D721Med (cell line): ENCODE results near the gene ETV2.

Experiments
- DNase-seq: peaks from one replicate; pipeline ENCODE4 v3.0.0; 2011; ENCODE audit warnings: low spot score; ENCODE audit not compliant: insufficient read length
- FAIRE-seq: peaks from 2 replicates; lab custom pipeline; 2011; peaks lifted over from hg19 to GRCh38; lab: Jason Lieb, UNC
- CTCF ChIP-seq: IDR thresholded peaks from 2 replicates; pipeline ENCODE4 v1.5.1; 2012; ENCODE audit warnings: mild to moderate bottlenecking, control low read depth; ENCODE audit not compliant: insufficient read depth; ENCODE audit errors: missing control alignments

Gene ETV2

GRCh38 chr19:35642312-35642711 lies 767 bp downstream of the ETV2 start:
- DNase-seq (no peak), FAIRE-seq (no peak)
- no peak for TF ChIP-seq CTCF

- TF ChIP-seq CTCF: no peak
- DNase-seq: no peak
- no peak for FAIRE-seq
Measured at GRCh38 chr19:35642798-35643254, 1.3 kb downstream of the ETV2 start.

- FAIRE-seq: no peak
Measured at GRCh38 chr19:35643255-35644205, 2.0 kb downstream of the ETV2 start.

GRCh38 chr19:35644206-35644986 lies 2.9 kb downstream of the ETV2 start:
- no peak for TF ChIP-seq CTCF
- FAIRE-seq (no peak), DNase-seq (peak; percentile 92)

More at GRCh38 chr19:35643255-35644205, 2.0 kb downstream of the ETV2 start:
- no peak for TF ChIP-seq CTCF
- peak; percentile 93 for DNase-seq

- FAIRE-seq: no peak
- no peak for TF ChIP-seq CTCF
- DNase-seq: peak; percentile 59
Measured at GRCh38 chr19:35644987-35645679, 3.6 kb downstream of the ETV2 start.

- no peak for FAIRE-seq
- TF ChIP-seq CTCF: no peak
- no peak for DNase-seq
Measured at GRCh38 chr19:35645680-35646511, 4.4 kb downstream of the ETV2 start.
